ENCODE results near the gene CHCHD3.

Gene CHCHD3

DNA sequence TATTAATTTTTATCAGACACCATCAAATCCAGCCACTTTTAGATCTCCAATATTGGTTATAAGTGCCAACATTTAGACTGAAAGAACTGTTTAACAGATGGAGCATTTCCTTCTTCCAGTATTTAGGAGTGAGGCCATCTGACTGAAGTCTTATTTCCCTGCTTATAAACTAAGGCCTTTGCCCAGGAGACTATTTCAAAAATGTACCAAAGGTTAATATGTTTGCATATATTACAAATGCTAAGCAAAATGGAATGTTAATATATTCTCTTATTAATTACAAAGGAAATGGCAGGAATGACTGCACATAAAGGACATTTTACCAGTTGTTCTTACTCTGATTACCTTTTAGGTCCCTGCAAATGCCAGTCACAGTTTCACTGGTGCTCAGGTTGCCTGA, 266.8 kb downstream of the CHCHD3 start:
- TF ChIP-seq, protein P1, sequence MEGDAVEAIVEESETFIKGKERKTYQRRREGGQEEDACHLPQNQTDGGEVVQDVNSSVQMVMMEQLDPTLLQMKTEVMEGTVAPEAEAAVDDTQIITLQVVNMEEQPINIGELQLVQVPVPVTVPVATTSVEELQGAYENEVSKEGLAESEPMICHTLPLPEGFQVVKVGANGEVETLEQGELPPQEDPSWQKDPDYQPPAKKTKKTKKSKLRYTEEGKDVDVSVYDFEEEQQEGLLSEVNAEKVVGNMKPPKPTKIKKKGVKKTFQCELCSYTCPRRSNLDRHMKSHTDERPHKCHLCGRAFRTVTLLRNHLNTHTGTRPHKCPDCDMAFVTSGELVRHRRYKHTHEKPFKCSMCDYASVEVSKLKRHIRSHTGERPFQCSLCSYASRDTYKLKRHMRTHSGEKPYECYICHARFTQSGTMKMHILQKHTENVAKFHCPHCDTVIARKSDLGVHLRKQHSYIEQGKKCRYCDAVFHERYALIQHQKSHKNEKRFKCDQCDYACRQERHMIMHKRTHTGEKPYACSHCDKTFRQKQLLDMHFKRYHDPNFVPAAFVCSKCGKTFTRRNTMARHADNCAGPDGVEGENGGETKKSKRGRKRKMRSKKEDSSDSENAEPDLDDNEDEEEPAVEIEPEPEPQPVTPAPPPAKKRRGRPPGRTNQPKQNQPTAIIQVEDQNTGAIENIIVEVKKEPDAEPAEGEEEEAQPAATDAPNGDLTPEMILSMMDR (conservative IDR thresholded peaks at IDR 0.05; ENCODE audit: low read depth, low read length): no peak
- H3K4me3 ChIP-seq (ENCODE audit: low read depth, low read length): no peak overlapping the region
- no peak for DNase-seq (ENCODE audit: low read depth)

GRCh38 chr7:132810561-132810960, 271.3 kb downstream of the CHCHD3 start:
- TF ChIP-seq, protein P1 (conservative IDR thresholded peaks at IDR 0.05; ENCODE audit: low read depth, low read length): no peak
- no peak for DNase-seq (ENCODE audit: low read depth)
- no peak overlapping the region for H3K4me3 ChIP-seq (ENCODE audit: low read depth, low read length)

DNA sequence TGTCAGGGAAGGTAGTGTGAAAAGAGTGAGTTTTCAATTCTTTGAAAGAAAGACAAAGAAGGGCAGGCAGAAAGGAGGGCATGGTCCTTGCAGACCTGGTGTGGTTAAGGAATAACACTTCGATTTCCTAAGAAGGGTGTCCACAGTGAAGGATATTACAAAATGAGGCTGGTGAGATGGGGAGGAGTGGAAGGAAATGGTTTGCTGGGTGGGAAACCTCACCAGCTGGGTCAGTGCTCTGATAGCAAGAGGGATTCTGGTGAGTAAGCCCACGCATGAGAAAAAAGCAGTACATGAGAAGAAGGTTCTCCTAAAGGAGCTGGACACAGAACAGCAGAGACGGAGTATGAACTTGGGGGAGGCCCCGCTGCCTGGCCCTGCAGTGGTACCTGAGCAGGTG, 275.1 kb downstream of the CHCHD3 start:
- DNase-seq (ENCODE audit: low read depth): no peak
- no peak overlapping the region for H3K4me3 ChIP-seq (ENCODE audit: low read depth, low read length)
- TF ChIP-seq, protein P1 (conservative IDR thresholded peaks at IDR 0.05; ENCODE audit: low read depth, low read length): no peak

DNA sequence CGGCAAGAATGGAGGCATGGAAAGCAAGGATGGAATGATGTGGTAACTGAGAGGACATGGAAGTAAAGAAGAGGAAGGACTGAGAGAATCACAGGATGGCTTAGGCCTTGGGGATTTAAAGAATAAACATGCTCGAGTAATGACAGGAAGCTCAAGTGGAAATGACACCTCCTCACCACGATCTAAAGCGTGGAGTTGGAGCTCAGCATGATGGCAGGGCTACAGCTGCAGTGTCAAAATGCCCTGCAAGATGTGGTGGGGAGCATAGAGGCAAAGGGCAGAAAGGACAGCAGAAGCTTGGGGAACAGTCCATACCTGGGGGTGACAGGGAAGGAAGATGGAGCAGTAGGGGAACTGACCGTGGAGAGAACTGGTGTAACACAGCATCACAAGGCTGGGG, 276.1 kb downstream of the CHCHD3 start:
- no peak for DNase-seq (ENCODE audit: low read depth)
- no peak overlapping the region for H3K4me3 ChIP-seq (ENCODE audit: low read depth, low read length)
- TF ChIP-seq, protein P1 (conservative IDR thresholded peaks at IDR 0.05; ENCODE audit: low read depth, low read length): no peak

DNA sequence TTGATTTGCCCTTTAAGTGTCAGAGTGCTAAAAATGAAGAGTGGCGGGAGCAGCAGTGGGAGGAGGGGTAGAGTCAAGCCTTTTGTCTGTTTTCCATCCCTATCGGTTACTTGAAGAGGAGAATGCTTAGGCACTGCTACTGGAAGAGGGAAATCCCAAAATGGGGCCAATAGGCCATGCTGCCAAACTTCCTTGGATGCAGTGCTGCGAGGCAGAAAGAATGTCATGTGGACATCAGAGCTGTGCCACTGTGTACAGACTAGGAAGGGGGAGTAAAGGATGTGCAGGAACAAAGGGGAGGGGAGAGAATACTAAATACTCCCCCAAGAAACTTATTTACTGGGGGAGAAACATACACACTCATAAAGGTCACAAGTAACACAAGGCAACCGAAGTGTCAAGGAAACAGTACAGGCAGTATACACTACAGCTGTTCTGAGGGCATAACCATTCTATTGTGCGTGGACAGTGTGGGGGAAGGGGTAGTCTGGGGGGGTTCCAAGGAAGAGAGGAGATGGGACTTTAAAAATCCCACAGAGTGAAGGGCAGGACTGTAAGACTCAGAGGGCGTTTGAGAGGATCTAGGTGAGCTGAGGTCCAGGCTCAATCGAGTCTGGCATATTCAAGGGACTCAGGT, 276.9 kb downstream of the CHCHD3 start:
- no peak overlapping the region for H3K4me3 ChIP-seq (ENCODE audit: low read depth, low read length)
- DNase-seq (ENCODE audit: low read depth): no peak
- TF ChIP-seq, protein P1 (conservative IDR thresholded peaks at IDR 0.05; ENCODE audit: low read depth, low read length): no peak

GRCh38 chr7:132800522-132800921, 281.4 kb downstream of the CHCHD3 start:
- no peak for DNase-seq (ENCODE audit: low read depth)
- no peak overlapping the region for H3K4me3 ChIP-seq (ENCODE audit: low read depth, low read length)
- TF ChIP-seq, protein P1 (conservative IDR thresholded peaks at IDR 0.05; ENCODE audit: low read depth, low read length): no peak

DNA sequence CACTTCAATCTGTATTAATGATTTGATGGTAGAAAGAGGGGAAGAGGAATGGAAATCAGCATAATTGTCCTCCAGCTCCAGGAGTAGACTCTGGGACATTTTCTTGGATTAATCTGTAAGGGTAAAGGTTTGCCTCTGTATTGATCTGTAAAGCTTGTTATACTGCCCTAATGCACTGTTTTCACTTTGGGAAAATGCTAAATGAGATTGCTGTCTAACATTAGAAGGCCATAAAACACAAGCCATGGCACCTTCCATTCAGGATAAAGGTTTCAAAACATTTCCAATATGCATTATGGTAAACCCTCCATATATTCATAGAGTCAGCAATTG, 282.8 kb downstream of the CHCHD3 start:
- no peak overlapping the region for H3K4me3 ChIP-seq (ENCODE audit: low read depth, low read length)
- TF ChIP-seq, protein P1 (conservative IDR thresholded peaks at IDR 0.05; ENCODE audit: low read depth, low read length): no peak
- DNase-seq (ENCODE audit: low read depth): no peak
